HG03064 (cell line): ENCODE measurements around the gene UTY.

ENCODE experiments used
- ATAC-seq: cut with Tn5 transposase; IDR thresholded peaks from one replicate; pipeline ENCODE4 v1.9.1; 2021; ENCODE audit warnings: low read depth; ENCODE audit not compliant: unreplicated experiment

The UTY gene

GRCh38 chrY:13416869-13417661 lies 62.8 kb downstream of the UTY start:
- no peak for ATAC-seq

- ATAC-seq: no peak
These were observed 64.3 kb downstream of the UTY start for GRCh38 chrY:13415556-13415955.

- no peak for ATAC-seq
These were observed 81.0 kb downstream of the UTY start for GRCh38 chrY:13398876-13399275.

- ATAC-seq: no peak
These were observed 98.6 kb downstream of the UTY start for GRCh38 chrY:13381110-13381683.

GRCh38 chrY:13370868-13371800 lies 108.7 kb downstream of the UTY start:
- no peak for ATAC-seq

- ATAC-seq: no peak
These were observed 109.6 kb downstream of the UTY start for GRCh38 chrY:13370245-13370644.

GRCh38 chrY:13368513-13368845 lies 111.4 kb downstream of the UTY start:
- no peak for ATAC-seq

GRCh38 chrY:13363641-13364040 lies 116.2 kb downstream of the UTY start:
- ATAC-seq: no peak

- ATAC-seq: no peak
These were observed 117.2 kb downstream of the UTY start for GRCh38 chrY:13362662-13363061.

- ATAC-seq: no peak
These were observed 117.9 kb downstream of the UTY start for GRCh38 chrY:13361656-13362636.

GRCh38 chrY:13351443-13351842 lies 128.4 kb downstream of the UTY start:
- no peak for ATAC-seq

GRCh38 chrY:13347106-13347505 lies 132.7 kb downstream of the UTY start:
- no peak for ATAC-seq

- no peak for ATAC-seq
These were observed 134.3 kb downstream of the UTY start for GRCh38 chrY:13345549-13345948.

- no peak for ATAC-seq
These were observed 136.4 kb downstream of the UTY start for GRCh38 chrY:13343307-13343946.

- no peak for ATAC-seq
These were observed 139.9 kb downstream of the UTY start for GRCh38 chrY:13339939-13340338.

- no peak for ATAC-seq
These were observed 140.5 kb downstream of the UTY start for GRCh38 chrY:13339381-13339780.

- no peak for ATAC-seq
These were observed 141.1 kb downstream of the UTY start for GRCh38 chrY:13338711-13339110.

GRCh38 chrY:13337934-13338333 lies 141.9 kb downstream of the UTY start:
- no peak for ATAC-seq

- ATAC-seq: no peak
These were observed 146.0 kb downstream of the UTY start for GRCh38 chrY:13333791-13334190.

GRCh38 chrY:13330651-13331050 lies 149.2 kb downstream of the UTY start:
- no peak for ATAC-seq
